GM18867 (cell line): ENCODE measurements around the gene LSR.
"Not testable (repeated sequence)": the region's sequence is repeated elsewhere in the genome, so short reads cannot be mapped to it uniquely, and the experiment has no call there.

Source experiments
- ATAC-seq: cut with Tn5 transposase; IDR thresholded peaks from one replicate; pipeline ENCODE4 v1.9.1; 2021; ENCODE audit warnings: mild to moderate bottlenecking, moderate library complexity; ENCODE audit not compliant: unreplicated experiment

LSR gene

GRCh38 chr19:35216833-35217648, 31.8 kb upstream of the LSR start:
- ATAC-seq = no peak

GRCh38 chr19:35217649-35217990, 31.2 kb upstream of the LSR start:
- no peak for ATAC-seq

GRCh38 chr19:35219008-35219407, 29.8 kb upstream of the LSR start:
- ATAC-seq = no peak

GRCh38 chr19:35220315-35220921, 28.4 kb upstream of the LSR start:
- no peak for ATAC-seq

- ATAC-seq = not testable (repeated sequence)
Observed at GRCh38 chr19:35220973-35221590, 27.7 kb upstream of the LSR start.

- ATAC-seq = no peak
Observed at GRCh38 chr19:35222373-35223015, 26.3 kb upstream of the LSR start.

- ATAC-seq = no peak
Observed at GRCh38 chr19:35223084-35223790, 25.6 kb upstream of the LSR start.

GRCh38 chr19:35223862-35224505, 24.8 kb upstream of the LSR start:
- no peak for ATAC-seq

GRCh38 chr19:35224681-35225571, 23.9 kb upstream of the LSR start:
- no peak for ATAC-seq

GRCh38 chr19:35225951-35226350, 22.9 kb upstream of the LSR start:
- no peak for ATAC-seq

GRCh38 chr19:35226748-35227147, 22.1 kb upstream of the LSR start:
- no peak for ATAC-seq

GRCh38 chr19:35228177-35228930, 20.4 kb upstream of the LSR start, which contains the start of gene FAM187B:
TSS of gene FAM187B (minus strand) at chr19:35228739. CDS start at chr19:35228680, 59 bp downstream.
- ATAC-seq = no peak

GRCh38 chr19:35229601-35230000, 19.2 kb upstream of the LSR start:
- no peak for ATAC-seq

- no peak for ATAC-seq
Observed at GRCh38 chr19:35231956-35232645, 16.7 kb upstream of the LSR start.

- no peak for ATAC-seq
Observed at GRCh38 chr19:35232912-35233311, 15.9 kb upstream of the LSR start.

- ATAC-seq = no peak
Observed at GRCh38 chr19:35236638-35237400, 12.0 kb upstream of the LSR start.

GRCh38 chr19:35239597-35239996, 9.2 kb upstream of the LSR start:
- not testable (repeated sequence) for ATAC-seq
